M059J (cell line): ENCODE measurements around the gene PSG7. TPM values are rescaled to one million over a fixed set of nuclear protein-coding genes. Genes with fewer than 3 reads are reported as not detected.

ENCODE experiments used
- total RNA-seq: library from RNA; depleted of rRNA; stranded (reverse); fragments of >200 nt; shearing (Covaris generic); gene quantifications from 2 replicates; pipeline ENCODE4 v1.2.3, GENCODE V29; 2014; rRNA removed

PSG7 gene
- total RNA-seq, 1 experiment from 2014 or later, result 1.1 TPM

Other genes with a start within 250 kb of the PSG7 start
- gene PSG3, start 196.7 kb downstream of the PSG7 start, total RNA-seq, result 0.64 and 0.84 TPM in 2 replicates
- gene PSG8, start 171.5 kb downstream of the PSG7 start, total RNA-seq, result 1.9 TPM in 1 of 2 replicates, not detected in the other
- gene PSG1, start 57.5 kb downstream of the PSG7 start, total RNA-seq, result 11.0 and 13.6 TPM in 2 replicates
- gene PSG6, start 19.3 kb downstream of the PSG7 start, total RNA-seq, result 0.79 and 0.89 TPM in 2 replicates
- 0.49 and 0.69 TPM in 2 replicates for gene PSG11, start 89.3 kb upstream of the PSG7 start, total RNA-seq
- 0.34 and 1.1 TPM in 2 replicates for gene PSG2, start 145.5 kb upstream of the PSG7 start, total RNA-seq
- gene PSG5, start 249.3 kb upstream of the PSG7 start, total RNA-seq, result 44.3 and 48.9 TPM in 2 replicates